Mucosa of stomach (tissue), 1 donor: ENCODE results near the gene GPX4.

Source experiments
- H3K27me3 ChIP-seq: one replicate; pipeline ENCODE4 v1.7.0; 2013; ENCODE audit warnings: mild to moderate bottlenecking, low read length; ENCODE audit not compliant: control insufficient read depth, insufficient read depth
- H3K36me3 ChIP-seq: one replicate; pipeline ENCODE4 v1.7.0; 2013; ENCODE audit warnings: low read length; ENCODE audit not compliant: control insufficient read depth, insufficient read depth
- H3K4me1 ChIP-seq: one replicate; pipeline ENCODE4 v1.7.0; 2013; ENCODE audit warnings: mild to moderate bottlenecking, low read length; ENCODE audit not compliant: control insufficient read depth, insufficient read depth
- H3K4me3 ChIP-seq: one replicate; pipeline ENCODE4 v1.7.0; 2013; ENCODE audit warnings: low read length
- H3K9ac ChIP-seq: one replicate; pipeline ENCODE4 v1.7.0; 2013; ENCODE audit warnings: mild to moderate bottlenecking, low read length, moderate library complexity
- H3K9me3 ChIP-seq: one replicate; pipeline ENCODE4 v1.7.0; 2013; ENCODE audit warnings: mild to moderate bottlenecking, low read length, moderate library complexity; ENCODE audit not compliant: control insufficient read depth
- donor health status: Pancreatic carcinoma.

GPX4 gene

GRCh38 chr19:1082165-1082927 is 21.4 kb upstream of the GPX4 start:
- Histone ChIP-seq H3K27me3 (no peaks in the 10 kb centered on the region), H3K4me1 (peaks cover 18% of the 10 kb centered on the region), H3K4me3 (peak overlapping the region; percentile 8), H3K36me3 (no peaks in the 10 kb centered on the region), H3K9ac (no peak overlapping the region), H3K9me3 (no peaks in the 10 kb centered on the region)

- Histone ChIP-seq H3K9ac (no peak overlapping the region), H3K4me3 (peak overlapping the region; percentile 8), H3K27me3 (no peaks in the 10 kb centered on the region), H3K36me3 (no peaks in the 10 kb centered on the region), H3K4me1 (peaks cover 18% of the 10 kb centered on the region), H3K9me3 (no peaks in the 10 kb centered on the region)
These were observed 20.6 kb upstream of the GPX4 start for GRCh38 chr19:1082928-1083816.

- no peaks in the 10 kb centered on the region for H3K27me3 ChIP-seq
- H3K4me3 ChIP-seq, result no peak overlapping the region
- H3K36me3 ChIP-seq, result peaks cover 4% of the 10 kb centered on the region
- peaks cover 18% of the 10 kb centered on the region for H3K4me1 ChIP-seq
- H3K9ac ChIP-seq, result no peak overlapping the region
- no peaks in the 10 kb centered on the region for H3K9me3 ChIP-seq
These were observed 19.5 kb upstream of the GPX4 start for GRCh38 chr19:1084024-1084868.

- H3K27me3 ChIP-seq, result no peaks in the 10 kb centered on the region
- peaks cover 4% of the 10 kb centered on the region for H3K36me3 ChIP-seq
- no peak overlapping the region for H3K4me3 ChIP-seq
- H3K4me1 ChIP-seq, result peaks cover 18% of the 10 kb centered on the region
- no peak overlapping the region for H3K9ac ChIP-seq
- H3K9me3 ChIP-seq, result no peaks in the 10 kb centered on the region
These were observed 18.6 kb upstream of the GPX4 start for GRCh38 chr19:1085053-1085658.

DNA sequence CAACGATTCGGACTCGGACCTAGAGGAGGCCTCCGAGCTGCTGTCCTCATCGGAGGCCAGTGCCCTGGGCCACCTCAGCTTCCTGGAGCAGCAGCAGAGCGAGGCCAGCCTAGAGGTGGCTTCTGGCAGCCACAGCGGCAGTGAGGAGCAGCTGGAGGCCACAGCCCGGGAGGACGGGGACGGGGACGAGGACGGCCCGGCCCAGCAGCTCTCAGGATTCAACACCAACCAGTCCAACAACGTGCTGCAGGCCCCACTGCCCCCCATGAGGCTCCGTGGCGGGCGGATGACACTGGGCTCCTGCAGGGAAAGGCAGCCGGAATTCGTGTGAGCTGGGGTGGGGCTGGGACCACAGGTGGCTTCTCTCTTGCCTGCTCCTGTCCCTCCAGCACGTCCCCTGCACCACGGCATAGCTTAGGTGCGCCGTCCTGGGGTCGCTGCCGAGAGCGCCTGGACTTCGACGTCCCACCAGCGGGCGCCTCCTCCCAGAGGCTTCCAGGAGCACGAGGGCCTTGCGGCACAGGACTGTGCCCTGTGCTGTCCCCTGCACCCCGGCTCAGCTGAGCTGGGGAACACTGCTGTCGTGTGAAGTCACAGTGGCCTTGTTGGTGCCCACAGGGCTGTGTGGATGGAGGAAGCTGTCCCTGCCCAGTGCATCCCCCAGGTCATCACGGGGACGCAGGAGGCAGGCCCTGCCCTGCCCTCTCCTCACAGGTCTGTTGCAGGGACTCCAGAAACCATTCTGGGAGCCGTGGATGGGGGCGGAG is 17.9 kb upstream of the GPX4 start:
- peaks cover 18% of the 10 kb centered on the region for H3K4me1 ChIP-seq
- H3K9ac ChIP-seq, result no peak overlapping the region
- peaks cover 4% of the 10 kb centered on the region for H3K36me3 ChIP-seq
- no peaks in the 10 kb centered on the region for H3K9me3 ChIP-seq
- H3K27me3 ChIP-seq, result no peaks in the 10 kb centered on the region
- no peak overlapping the region for H3K4me3 ChIP-seq

DNA sequence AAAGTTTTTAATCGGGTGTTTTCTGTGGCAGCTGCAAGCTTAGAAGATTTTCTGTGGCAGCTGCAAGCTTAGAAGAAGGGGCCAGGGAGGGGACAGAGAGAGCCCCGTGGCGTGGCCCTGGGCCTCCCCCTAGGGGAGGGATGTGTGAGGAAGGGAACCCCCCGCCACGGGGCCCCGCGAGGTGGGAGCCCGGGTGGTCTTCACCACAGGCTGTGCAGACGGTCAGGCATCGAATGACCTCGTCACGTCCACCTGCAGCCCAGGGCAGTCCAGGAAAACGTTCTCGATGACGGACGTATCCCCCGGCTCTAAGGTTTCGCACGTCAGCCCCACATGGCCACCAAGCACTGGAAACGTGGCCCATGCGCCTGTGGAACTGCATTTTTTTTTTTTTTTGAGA is 17.2 kb upstream of the GPX4 start:
- peaks cover 4% of the 10 kb centered on the region for H3K36me3 ChIP-seq
- H3K4me1 ChIP-seq, result peaks cover 13% of the 10 kb centered on the region
- no peaks in the 10 kb centered on the region for H3K9me3 ChIP-seq
- H3K9ac ChIP-seq, result no peak overlapping the region
- H3K4me3 ChIP-seq, result no peak overlapping the region
- no peaks in the 10 kb centered on the region for H3K27me3 ChIP-seq

- Histone ChIP-seq H3K36me3 (peaks cover 4% of the 10 kb centered on the region), H3K9ac (no peak overlapping the region)
These were observed 15.9 kb upstream of the GPX4 start for GRCh38 chr19:1087813-1088415.

GRCh38 chr19:1088416-1089010 is 15.3 kb upstream of the GPX4 start:
- Histone ChIP-seq H3K27me3 (no peaks in the 10 kb centered on the region), H3K9me3 (no peaks in the 10 kb centered on the region), H3K36me3 (peaks cover 4% of the 10 kb centered on the region), H3K4me3 (no peak overlapping the region), H3K4me1 (peaks cover 4% of the 10 kb centered on the region), H3K9ac (no peak overlapping the region)

More at GRCh38 chr19:1087813-1088415, 15.9 kb upstream of the GPX4 start:
- Histone ChIP-seq H3K4me3 (no peak overlapping the region), H3K9me3 (no peaks in the 10 kb centered on the region), H3K27me3 (no peaks in the 10 kb centered on the region), H3K4me1 (peaks cover 4% of the 10 kb centered on the region)

DNA sequence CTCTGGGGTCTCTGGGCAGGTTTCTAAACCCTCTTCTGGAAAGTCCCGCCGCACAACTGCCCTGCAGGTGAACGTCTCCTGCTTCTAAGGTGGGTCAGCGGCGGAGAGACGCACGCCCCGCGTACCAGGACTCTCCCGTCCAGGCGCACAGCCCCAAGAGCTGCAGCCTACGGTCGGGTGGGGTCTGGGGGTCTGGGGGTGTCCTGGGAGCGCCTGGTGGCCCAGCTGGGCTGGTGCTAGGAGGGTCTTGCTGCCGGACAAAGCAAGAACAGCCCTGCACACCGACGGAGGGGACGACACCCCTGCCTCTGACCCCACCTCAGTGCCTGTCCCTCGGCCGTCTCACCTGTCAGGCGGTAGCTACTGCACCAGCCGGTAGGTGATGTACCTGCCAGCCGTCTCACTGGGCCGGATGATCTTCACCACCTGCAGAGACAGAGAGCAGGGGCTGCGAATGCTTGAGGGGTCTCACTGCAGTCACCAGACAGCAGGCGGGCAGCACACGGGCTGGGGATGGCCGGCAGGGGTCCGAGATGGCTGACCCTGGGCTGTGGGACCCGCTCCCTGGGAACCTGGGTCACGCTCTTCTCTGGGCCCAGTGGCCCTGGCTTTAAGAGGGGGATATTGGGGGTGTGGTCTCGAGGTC is 14.5 kb upstream of the GPX4 start:
- Histone ChIP-seq H3K36me3 (peaks cover 4% of the 10 kb centered on the region), H3K9ac (no peak overlapping the region)

DNA sequence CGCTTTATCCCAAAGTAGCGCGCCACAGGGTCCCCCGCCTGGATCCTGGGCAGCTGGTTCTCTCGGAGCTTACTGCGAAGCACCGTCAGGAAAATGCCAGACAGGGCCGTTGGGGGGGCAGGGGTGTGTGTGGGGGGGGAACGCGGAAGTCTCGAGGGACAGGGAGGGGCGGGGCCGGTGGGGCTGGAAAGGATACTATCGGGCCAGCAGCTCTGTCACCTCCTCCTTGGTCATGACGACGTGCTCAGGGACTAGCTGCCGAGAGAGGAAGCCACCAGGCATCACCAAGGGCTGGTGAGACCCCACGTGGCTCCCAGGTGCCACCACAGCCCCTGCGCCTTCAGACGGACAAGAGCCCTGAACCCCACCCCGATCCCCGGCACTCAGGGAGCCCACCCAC is 13.9 kb upstream of the GPX4 start:
- Histone ChIP-seq H3K27me3 (no peaks in the 10 kb centered on the region), H3K4me3 (no peak overlapping the region), H3K4me1 (peaks cover 14% of the 10 kb centered on the region), H3K9ac (no peak overlapping the region), H3K9me3 (no peaks in the 10 kb centered on the region), H3K36me3 (peaks cover 4% of the 10 kb centered on the region)

More for the DNA sequence above, 14.5 kb upstream of the GPX4 start:
- Histone ChIP-seq H3K9me3 (no peaks in the 10 kb centered on the region), H3K4me3 (no peak overlapping the region), H3K4me1 (peaks cover 12% of the 10 kb centered on the region), H3K27me3 (no peaks in the 10 kb centered on the region)
